Pulmonary artery endothelial cell (primary cell): Measurements from ENCODE around the gene HKDC1. TPM values are rescaled to one million over a fixed set of nuclear protein-coding genes. Genes with fewer than 3 reads are reported as not detected.
"Not testable (repeated sequence)": the region's sequence is repeated elsewhere in the genome, so short reads cannot be mapped to it uniquely, and the experiment has no call there.

Experiments used
- DNase-seq: peaks from one replicate; pipeline ENCODE4 v3.0.0-alpha.2; 2011; ENCODE audit warnings: low read depth, low spot score
- total RNA-seq: library from RNA; depleted of rRNA; stranded (reverse); fragments of >200 nt; gene quantifications from 2 replicates; pipeline ENCODE4 v1.2.3, GENCODE V29; 2014

The HKDC1 gene
- total RNA-seq, 1 donor from 2014 or later: not detected

GRCh38 chr10:69276503-69276902 lies 56.4 kb downstream of the HKDC1 start:
- no peak for DNase-seq

GRCh38 chr10:69278446-69278963 lies 58.4 kb downstream of the HKDC1 start, which contains the start of gene HK1:
TSS of gene HK1 (plus strand) at chr10:69278496.
- peak; percentile 26 for DNase-seq

GRCh38 chr10:69279110-69279509 lies 59.0 kb downstream of the HKDC1 start:
- DNase-seq: no peak

GRCh38 chr10:69281507-69282413 lies 61.6 kb downstream of the HKDC1 start:
- no peak for DNase-seq

GRCh38 chr10:69284402-69284801 lies 64.3 kb downstream of the HKDC1 start:
- DNase-seq: not testable (repeated sequence)

- DNase-seq: no peak
Observed at GRCh38 chr10:69285699-69286098, 65.6 kb downstream of the HKDC1 start.

GRCh38 chr10:69287181-69287580 lies 67.0 kb downstream of the HKDC1 start:
- no peak for DNase-seq

- DNase-seq: no peak
Observed at GRCh38 chr10:69290993-69291392, 70.9 kb downstream of the HKDC1 start.

- no peak for DNase-seq
Observed at GRCh38 chr10:69292459-69292858, 72.3 kb downstream of the HKDC1 start.

GRCh38 chr10:69295027-69295636 lies 75.0 kb downstream of the HKDC1 start:
- no peak for DNase-seq

- no peak for DNase-seq
Observed at GRCh38 chr10:69303632-69304051, 83.5 kb downstream of the HKDC1 start.

- no peak for DNase-seq
Observed at GRCh38 chr10:69306421-69306820, 86.3 kb downstream of the HKDC1 start.

- DNase-seq: no peak
Observed at GRCh38 chr10:69307434-69307833, 87.3 kb downstream of the HKDC1 start.

GRCh38 chr10:69308304-69308703 lies 88.2 kb downstream of the HKDC1 start:
- DNase-seq: not testable (repeated sequence)

GRCh38 chr10:69311309-69311708 lies 91.2 kb downstream of the HKDC1 start:
- DNase-seq: no peak

GRCh38 chr10:69312528-69312927 lies 92.4 kb downstream of the HKDC1 start:
- DNase-seq: no peak

- DNase-seq: no peak
Observed at GRCh38 chr10:69315100-69315542, 95.0 kb downstream of the HKDC1 start.

- DNase-seq: no peak
Observed at GRCh38 chr10:69315610-69316312, 95.6 kb downstream of the HKDC1 start.

- DNase-seq: no peak
Observed at GRCh38 chr10:69316313-69317059, 96.4 kb downstream of the HKDC1 start.
